ENCODE data around the gene CDK5RAP3.
A peak's percentile ranks its signal among the peaks of the same experiment; 100 is the strongest.
"Not testable (repeated sequence)": the region's sequence is repeated elsewhere in the genome, so short reads cannot be mapped to it uniquely, and the experiment has no call there.

Gene CDK5RAP3

GRCh38 chr17:48002266-48002915, 31.5 kb downstream of the CDK5RAP3 start:
- DNase-seq: peak; percentile 84 to 96 (median 93)

GRCh38 chr17:48002916-48003416, 32.1 kb downstream of the CDK5RAP3 start:
- DNase-seq: no peak

- DNase-seq: peak; percentile 70 to 84 (median 76)
Observed at GRCh38 chr17:48003417-48004151, 32.7 kb downstream of the CDK5RAP3 start.

GRCh38 chr17:48004983-48005382, 34.1 kb downstream of the CDK5RAP3 start:
- no peak for DNase-seq

GRCh38 chr17:48006936-48007709, 36.2 kb downstream of the CDK5RAP3 start:
- DNase-seq: peak in 1 of 3 donors; percentile 42

- no peak for DNase-seq
Observed at GRCh38 chr17:48010193-48010592, 39.3 kb downstream of the CDK5RAP3 start.

- DNase-seq: peak in 2 of 3 donors; percentile 40 to 45
Observed at GRCh38 chr17:48011405-48012150, 40.7 kb downstream of the CDK5RAP3 start.

GRCh38 chr17:48012151-48012520, 41.2 kb downstream of the CDK5RAP3 start:
- DNase-seq: peak; percentile 36 to 74 (median 46)

GRCh38 chr17:48012654-48013053, 41.7 kb downstream of the CDK5RAP3 start:
- no peak for DNase-seq

- no peak for DNase-seq
Observed at GRCh38 chr17:48013876-48014594, 43.1 kb downstream of the CDK5RAP3 start.

- no peak for DNase-seq
Observed at GRCh38 chr17:48014595-48015111, 43.7 kb downstream of the CDK5RAP3 start.

- no peak for DNase-seq
Observed at GRCh38 chr17:48016112-48016511, 45.2 kb downstream of the CDK5RAP3 start.

GRCh38 chr17:48017817-48018158, 46.9 kb downstream of the CDK5RAP3 start:
- DNase-seq: not testable (repeated sequence)

GRCh38 chr17:48021934-48022333, 51.0 kb downstream of the CDK5RAP3 start:
- DNase-seq: peak; percentile 43 to 62 (median 60)

- DNase-seq: no peak
Observed at GRCh38 chr17:48022901-48023300, 52.0 kb downstream of the CDK5RAP3 start.

GRCh38 chr17:48023400-48024148, 52.7 kb downstream of the CDK5RAP3 start:
- peak; percentile 82 to 90 (median 84) for DNase-seq

- peak; percentile 35 to 42 (median 42) for DNase-seq
Observed at GRCh38 chr17:48024149-48025039, 53.5 kb downstream of the CDK5RAP3 start.

GRCh38 chr17:48025040-48025903, 54.4 kb downstream of the CDK5RAP3 start:
- DNase-seq: peak; percentile 99
